Dedifferentiated amniotic fluid mesenchymal stem cell (primary cell): Measurements from ENCODE around the gene BBIP1.

Experiments used
- DNase-seq: peaks from one replicate; pipeline ENCODE4 v3.0.0-alpha.2; 2016; ENCODE audit errors: extremely low spot score

BBIP1 gene

GRCh38 chr10:110863956-110864355 is 55.0 kb downstream of the BBIP1 start:
- no peak for DNase-seq

- no peak for DNase-seq
Observed at GRCh38 chr10:110863361-110863760, 55.6 kb downstream of the BBIP1 start.

GRCh38 chr10:110862961-110863360 is 56.0 kb downstream of the BBIP1 start:
- no peak for DNase-seq

DNA sequence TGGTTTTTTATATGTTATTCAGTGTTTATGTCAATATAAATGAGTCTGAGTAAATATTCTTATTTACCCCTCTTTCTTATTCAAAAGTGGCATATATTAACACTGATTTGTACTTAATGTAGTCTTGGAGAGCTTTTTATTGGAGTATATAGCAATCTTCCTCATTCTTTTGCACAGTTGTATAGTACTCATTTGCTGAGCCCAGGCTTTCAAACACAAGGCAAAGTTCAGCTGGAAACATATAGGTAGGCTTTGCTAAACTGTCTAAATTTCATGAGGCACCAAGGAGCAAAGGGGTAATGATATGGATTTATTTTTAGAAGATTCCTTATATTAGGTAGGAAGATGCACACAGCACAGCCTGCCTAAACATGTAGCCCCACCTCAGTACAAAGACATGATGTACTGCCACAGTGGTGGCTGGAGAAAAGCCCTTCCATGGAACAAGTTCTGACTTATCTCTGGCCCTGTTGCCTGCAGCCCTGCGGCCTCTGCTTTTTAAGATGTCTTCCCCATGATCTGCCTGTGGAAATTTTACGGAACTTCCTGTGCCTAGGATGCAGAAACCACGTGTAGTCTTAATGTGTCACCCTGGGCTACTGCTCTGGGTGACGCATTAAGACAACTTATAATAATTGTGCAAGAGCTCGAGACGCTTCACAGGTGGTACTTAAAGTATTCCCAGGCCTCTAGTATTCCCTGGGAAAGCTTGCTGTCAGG is 56.9 kb downstream of the BBIP1 start:
- DNase-seq: no peak

DNA sequence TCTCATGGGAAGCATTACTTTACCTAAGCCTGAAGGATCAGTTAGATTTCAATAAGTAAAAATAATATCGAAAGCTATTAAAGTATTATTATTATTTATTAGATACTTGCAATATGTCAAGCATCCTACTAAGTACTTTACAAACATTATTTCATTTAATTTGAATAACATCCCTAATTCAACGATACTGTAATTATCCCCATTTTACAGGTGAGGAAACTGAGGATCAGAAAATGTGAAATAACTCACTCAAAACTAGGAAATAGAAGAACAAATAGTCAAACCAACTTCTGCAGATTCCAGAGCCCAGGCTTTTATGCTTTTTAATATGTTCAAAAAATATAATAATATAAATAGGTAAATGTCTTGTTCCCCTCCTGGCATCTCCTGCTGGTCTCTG is 57.5 kb downstream of the BBIP1 start:
- no peak for DNase-seq

- DNase-seq: no peak
Observed at GRCh38 chr10:110860576-110861241, 58.3 kb downstream of the BBIP1 start.

DNA sequence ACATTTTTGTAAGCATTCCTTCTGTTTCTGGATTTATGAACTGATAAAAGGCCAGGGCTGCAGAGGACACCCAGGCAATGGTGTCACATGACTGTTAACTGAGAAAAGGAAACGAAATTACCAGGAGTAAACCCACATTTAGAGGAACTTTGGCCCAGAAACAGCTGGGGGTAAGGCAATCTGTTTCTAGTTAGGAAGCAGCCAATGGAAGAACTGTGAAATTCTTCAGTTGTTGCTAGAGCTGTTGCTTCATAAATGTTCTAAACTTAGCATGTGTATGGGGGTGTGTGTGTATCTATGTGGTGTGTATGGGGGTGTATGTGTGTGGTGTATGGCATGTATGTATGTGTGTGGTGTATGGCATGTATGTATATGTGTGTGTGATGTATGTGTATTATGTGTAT is 59.0 kb downstream of the BBIP1 start:
- DNase-seq: peak; percentile 65

GRCh38 chr10:110859206-110859972 is 59.6 kb downstream of the BBIP1 start:
- DNase-seq: no peak

DNA sequence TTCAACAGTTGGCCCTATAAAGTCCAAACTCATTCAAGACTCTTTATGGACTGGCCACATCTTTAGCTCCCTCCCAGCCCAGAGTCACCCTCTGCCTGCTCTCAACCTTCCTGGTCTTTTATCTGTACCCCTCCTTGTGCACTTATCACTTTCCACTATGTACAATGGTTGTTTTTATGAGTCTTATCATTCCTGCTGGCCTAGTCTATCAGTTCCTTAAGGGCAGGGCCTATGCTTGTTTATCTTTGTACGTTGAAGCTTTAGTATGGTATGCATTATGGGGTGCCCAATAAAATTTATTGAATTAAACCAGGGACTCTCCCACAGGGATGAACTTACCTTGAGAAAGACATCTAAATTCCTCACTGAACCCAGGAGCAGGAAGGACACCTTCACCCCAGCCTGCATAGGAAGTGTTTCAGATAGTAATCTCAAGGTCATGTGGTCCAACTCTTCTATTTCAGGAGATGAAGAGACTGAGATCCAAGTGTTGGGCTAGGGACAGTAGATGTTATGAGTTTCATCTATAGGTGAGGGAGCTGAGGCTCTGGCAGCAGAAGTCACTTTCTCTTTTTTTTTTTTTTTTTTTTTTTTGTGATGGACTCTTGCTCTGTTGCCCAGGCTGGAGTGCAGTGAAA is 60.6 kb downstream of the BBIP1 start:
- no peak for DNase-seq

GRCh38 chr10:110857265-110858171 is 61.5 kb downstream of the BBIP1 start:
- no peak for DNase-seq

- DNase-seq: no peak
Observed at GRCh38 chr10:110853921-110854605, 64.9 kb downstream of the BBIP1 start.

- no peak for DNase-seq
Observed at GRCh38 chr10:110852947-110853346, 66.0 kb downstream of the BBIP1 start.

DNA sequence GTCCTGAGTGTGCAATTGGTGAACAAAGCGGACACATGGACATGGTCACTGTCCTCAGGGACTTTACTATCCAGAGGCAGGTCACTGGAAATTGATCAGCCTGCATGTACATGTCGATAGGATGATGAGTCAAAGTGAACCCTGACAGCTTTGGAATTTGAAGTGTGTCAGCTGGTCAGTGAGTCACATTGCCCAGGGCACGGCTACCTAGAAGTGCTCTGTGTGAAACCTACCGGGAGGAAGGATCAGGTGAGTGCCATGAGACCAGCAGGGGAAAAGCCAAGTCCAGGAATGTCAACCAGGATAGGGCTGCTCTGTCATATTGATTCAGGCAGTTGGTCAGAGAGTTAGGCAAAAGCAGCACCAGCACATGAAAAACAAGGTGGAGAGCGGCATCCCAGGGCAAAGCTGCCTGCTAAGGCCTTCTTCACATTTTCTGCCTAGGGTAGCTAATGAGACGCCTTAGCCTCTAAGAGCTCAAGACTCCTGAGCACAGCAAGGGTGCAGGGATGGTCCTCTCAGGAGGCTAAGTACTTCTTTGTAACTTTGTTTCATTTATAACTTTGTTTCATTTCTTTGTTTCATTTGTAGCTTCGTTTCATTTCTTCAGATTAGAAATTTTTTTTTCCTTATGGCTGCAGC is 66.6 kb downstream of the BBIP1 start:
- no peak for DNase-seq

DNA sequence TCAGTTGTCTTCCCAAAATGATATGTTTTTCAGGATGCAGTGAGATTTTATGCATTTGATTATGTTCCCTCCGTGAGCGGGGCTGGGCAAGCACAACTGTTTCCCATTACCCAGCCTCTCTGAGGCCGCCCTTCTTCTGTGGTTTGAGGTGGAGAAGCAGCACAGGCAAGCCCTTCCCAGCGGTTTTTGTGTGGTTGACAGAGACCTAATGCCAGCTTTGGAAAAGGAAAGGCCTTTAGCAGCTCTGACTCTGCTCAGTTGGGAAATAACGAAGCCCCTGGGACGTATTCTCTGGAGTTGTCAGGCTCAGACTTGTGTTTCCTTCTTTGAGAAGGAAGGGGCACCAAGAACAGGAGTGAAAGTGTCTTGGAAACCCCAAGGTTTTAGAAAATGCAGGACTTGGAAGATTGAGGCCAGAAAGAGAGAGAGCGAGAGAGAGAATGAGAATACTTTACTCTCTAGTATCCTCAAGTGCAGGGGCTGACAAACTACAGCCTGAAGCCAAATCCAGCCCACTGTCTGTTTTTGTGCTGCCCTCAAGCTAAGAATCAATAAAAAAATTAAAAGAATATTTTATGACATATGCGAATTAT is 67.9 kb downstream of the BBIP1 start:
- no peak for DNase-seq

DNA sequence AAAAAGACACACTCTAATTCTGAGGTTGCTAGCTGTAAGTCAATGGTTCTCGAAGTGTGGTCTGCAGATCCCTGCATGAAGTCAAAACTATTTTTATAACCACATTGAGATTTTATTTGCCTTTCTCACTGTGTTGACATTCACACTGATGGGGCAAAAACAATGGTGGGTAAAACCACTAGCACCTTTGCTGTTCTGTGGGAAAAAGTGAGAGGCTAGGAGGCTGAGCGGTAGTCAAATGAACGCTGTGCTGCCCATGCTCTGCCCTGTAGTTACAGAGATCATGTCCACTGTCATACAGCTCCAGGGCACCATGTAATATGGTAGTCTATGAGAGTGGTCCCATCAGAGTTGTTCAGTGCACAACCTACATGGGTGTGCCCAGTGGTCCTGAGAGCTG is 68.9 kb downstream of the BBIP1 start:
- DNase-seq: no peak
